HG03457 (cell line): Measurements from ENCODE around the gene PMPCA.

Experiments
- ATAC-seq: cut with Tn5 transposase; IDR thresholded peaks from one replicate; pipeline ENCODE4 v1.9.1; 2021; ENCODE audit warnings: moderate number of reproducible peaks; ENCODE audit not compliant: unreplicated experiment

PMPCA gene

GRCh38 chr9:136372561-136373299 is 37.7 kb upstream of the PMPCA start:
- no peak for ATAC-seq

GRCh38 chr9:136373300-136374182 is 36.9 kb upstream of the PMPCA start, which contains the start of gene CARD9:
TSS of gene CARD9 (minus strand) at chr9:136373669. CDS start at chr9:136372078, 1,591 bp downstream.
- no peak for ATAC-seq

GRCh38 chr9:136374183-136374575 is 36.3 kb upstream of the PMPCA start:
- no peak for ATAC-seq

GRCh38 chr9:136375096-136375495 is 35.4 kb upstream of the PMPCA start:
- ATAC-seq = no peak

- ATAC-seq = no peak
Observed at GRCh38 chr9:136376457-136376856, 34.0 kb upstream of the PMPCA start.

GRCh38 chr9:136377341-136378169 is 32.9 kb upstream of the PMPCA start:
- no peak for ATAC-seq

- no peak for ATAC-seq
Observed at GRCh38 chr9:136378170-136379002, 32.1 kb upstream of the PMPCA start.

GRCh38 chr9:136379003-136379287 is 31.5 kb upstream of the PMPCA start:
- ATAC-seq = no peak

GRCh38 chr9:136379401-136379800 is 31.1 kb upstream of the PMPCA start:
- ATAC-seq = no peak

GRCh38 chr9:136379891-136380290 is 30.6 kb upstream of the PMPCA start:
- no peak for ATAC-seq

- no peak for ATAC-seq
Observed at GRCh38 chr9:136380381-136380780, 30.1 kb upstream of the PMPCA start.

- no peak for ATAC-seq
Observed at GRCh38 chr9:136381311-136381710, 29.1 kb upstream of the PMPCA start.

GRCh38 chr9:136381966-136382513 is 28.4 kb upstream of the PMPCA start:
- no peak for ATAC-seq

- ATAC-seq = no peak
Observed at GRCh38 chr9:136383436-136383835, 27.0 kb upstream of the PMPCA start.

- no peak for ATAC-seq
Observed at GRCh38 chr9:136385015-136385414, 25.4 kb upstream of the PMPCA start.

GRCh38 chr9:136386018-136386417 is 24.4 kb upstream of the PMPCA start:
- ATAC-seq = no peak

- no peak for ATAC-seq
Observed at GRCh38 chr9:136387217-136387616, 23.2 kb upstream of the PMPCA start.

- no peak for ATAC-seq
Observed at GRCh38 chr9:136389396-136389795, 21.1 kb upstream of the PMPCA start.

GRCh38 chr9:136391737-136392537 is 18.5 kb upstream of the PMPCA start:
- ATAC-seq = no peak
